ENCODE results near the gene CDC42EP4.
"Not testable (repeated sequence)": the region's sequence is repeated elsewhere in the genome, so short reads cannot be mapped to it uniquely, and the experiment has no call there.

The CDC42EP4 gene

DNA sequence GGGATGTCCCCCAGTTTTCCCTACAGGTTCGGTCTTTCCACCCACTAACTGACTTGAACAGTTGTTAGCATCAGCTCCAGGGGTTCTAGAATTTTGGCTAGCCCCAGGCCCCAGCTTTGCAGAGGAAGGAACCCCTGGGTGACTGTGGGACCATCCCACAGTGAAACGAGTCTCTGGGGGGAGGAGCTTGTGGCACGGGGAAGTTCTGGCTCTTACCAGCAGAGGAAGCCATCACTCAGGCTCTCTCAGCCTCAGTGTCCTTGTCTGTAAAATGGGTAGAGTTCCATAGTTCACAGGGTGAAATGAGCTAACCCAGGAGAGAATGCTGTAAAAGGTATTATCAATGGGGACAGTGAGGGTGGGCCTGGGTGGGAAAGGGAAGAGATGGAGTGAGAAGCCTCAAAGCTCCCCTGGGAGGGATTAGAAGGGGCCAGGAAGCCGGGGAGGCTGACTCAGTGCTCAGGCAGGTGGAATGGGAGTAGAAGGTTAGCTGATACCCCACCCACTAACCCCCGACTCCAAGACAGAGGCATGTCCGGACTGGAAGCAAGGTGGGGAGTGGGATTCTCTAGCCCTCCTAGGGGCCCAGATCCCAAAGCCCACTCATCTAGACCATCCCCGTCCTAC, 30.9 kb upstream of the CDC42EP4 start:
- no peak for DNase-seq

DNA sequence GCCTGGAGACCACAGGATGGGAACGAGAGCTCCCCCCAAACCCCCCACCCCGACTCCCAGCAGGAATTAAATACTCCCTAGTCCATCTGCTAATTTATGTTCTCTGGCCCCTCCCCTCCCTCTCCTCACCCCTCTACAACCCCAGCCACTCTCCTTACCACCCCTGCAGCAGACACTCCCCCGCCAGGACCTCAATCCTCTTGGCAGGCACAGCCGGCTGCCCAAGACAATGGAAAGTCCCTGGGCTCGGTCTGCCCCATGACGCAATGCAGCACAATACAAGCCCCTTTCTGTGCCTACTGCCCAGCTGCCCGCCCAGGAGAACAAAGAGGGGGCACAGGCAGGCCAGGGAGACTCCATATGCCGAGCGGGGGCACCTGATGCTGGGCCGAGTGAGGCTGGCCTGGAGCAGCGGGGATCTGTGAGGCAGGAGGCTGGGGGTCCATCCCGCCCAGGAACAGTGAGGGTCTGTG, 30.3 kb upstream of the CDC42EP4 start:
- no peak for DNase-seq

DNA sequence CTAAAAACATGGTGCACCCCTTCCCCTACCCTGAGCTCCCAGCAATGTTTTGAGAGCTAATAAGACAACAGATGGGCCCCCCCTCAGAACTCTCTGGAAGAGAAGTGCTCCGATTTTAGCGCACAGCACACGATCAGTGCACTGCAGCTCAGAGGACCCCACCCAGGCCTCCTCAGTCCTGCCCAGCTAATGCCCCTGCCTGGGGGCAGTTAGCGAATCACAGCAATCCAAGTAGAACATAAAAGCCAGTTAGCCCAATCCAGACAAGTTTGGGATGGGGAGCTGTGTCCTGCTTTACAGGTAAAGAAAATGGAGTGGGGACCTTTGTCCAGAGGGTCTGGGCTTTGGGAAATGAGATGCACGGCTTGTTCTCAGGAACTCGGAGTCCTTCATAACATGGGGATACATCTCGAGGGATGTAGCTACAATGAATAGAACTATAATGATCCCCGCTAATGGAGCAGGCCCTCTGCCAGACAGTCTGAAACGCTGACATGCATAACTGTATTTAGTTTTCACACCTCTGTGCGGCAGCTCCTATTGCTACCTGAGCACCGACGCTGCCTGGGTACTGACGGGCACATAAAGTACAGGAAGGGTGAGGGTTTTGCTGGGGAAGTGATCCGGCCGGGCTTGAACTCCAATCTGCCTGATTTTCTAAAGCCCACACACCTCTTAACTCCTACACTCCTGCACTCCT, 29.7 kb upstream of the CDC42EP4 start:
- DNase-seq = no peak

DNA sequence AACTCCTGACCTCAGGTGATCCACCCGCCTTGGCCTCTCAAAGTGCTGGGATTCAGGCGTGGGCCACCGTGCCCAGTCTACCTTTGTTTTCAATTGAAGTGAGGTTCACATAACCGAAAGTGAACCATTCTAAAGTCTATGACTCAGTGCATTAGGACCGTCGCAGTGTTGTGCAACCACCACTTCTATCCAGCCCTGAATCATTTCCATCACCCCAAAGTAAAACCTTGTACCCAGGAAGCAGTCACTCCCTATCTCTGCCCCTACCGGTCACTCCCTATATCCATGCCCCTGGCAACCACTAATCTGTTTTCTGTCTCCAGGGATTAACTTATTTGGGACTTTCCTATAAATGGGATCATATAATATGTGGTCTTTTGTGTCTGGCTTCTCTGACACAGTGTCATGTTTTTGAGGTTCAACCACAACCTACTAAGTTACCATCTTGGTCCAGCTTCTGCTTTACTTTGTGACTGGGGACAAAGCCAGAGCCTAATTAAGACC, 28.3 kb upstream of the CDC42EP4 start:
- no peak for DNase-seq

DNA sequence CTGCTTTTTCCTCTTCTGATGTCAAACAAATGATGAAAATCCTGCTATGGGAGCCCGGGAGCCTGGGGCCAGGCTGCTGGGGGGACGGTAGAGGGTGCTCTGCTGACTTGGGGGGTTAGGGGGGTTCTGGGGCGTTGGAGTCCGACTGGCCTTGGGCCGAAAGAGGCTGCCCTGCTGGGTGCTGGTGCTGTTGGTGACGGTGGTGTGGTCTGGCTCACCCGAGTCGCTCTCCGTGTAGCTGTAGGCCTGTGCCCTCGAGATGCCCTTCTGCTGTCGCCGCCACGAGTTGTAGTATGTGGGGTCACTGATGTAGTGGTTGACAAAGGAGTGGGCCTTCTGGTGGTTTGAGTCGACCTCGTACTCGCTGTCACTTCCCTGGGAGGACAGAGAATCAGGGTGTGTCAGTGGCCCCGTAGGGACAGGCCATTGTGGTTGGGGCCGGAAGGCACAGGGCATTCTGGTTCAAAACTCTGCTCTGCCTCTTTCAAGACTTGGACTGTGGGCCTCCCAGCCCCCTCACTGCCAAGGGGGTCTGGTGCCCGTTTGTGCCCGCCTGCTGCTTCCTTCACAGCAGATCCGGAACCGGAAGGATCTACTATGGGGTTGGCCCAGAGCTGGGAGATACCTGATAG, 26.9 kb upstream of the CDC42EP4 start:
- DNase-seq = no peak

- no peak for DNase-seq
These were observed 26.3 kb upstream of the CDC42EP4 start for GRCh38 chr17:73338050-73338521.

DNA sequence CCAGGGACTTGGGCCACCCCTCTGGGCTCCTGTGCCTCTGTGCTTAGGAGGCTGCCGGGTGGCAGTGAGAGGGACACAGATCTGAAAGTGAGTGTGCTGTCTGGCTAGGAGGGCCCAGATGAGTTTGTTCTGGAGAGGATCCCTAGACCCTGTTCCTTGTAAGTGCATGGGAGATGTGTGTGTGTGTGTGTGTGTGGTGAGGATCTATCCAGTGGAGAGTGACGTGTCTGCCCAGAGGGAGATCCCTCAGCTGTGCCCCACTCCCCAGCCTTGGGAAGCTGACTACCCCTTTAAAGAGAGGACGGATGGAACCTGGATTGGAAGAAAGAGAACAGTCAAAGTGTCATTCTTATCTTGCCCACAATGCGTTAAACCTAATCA, 25.5 kb upstream of the CDC42EP4 start:
- DNase-seq = no peak

DNA sequence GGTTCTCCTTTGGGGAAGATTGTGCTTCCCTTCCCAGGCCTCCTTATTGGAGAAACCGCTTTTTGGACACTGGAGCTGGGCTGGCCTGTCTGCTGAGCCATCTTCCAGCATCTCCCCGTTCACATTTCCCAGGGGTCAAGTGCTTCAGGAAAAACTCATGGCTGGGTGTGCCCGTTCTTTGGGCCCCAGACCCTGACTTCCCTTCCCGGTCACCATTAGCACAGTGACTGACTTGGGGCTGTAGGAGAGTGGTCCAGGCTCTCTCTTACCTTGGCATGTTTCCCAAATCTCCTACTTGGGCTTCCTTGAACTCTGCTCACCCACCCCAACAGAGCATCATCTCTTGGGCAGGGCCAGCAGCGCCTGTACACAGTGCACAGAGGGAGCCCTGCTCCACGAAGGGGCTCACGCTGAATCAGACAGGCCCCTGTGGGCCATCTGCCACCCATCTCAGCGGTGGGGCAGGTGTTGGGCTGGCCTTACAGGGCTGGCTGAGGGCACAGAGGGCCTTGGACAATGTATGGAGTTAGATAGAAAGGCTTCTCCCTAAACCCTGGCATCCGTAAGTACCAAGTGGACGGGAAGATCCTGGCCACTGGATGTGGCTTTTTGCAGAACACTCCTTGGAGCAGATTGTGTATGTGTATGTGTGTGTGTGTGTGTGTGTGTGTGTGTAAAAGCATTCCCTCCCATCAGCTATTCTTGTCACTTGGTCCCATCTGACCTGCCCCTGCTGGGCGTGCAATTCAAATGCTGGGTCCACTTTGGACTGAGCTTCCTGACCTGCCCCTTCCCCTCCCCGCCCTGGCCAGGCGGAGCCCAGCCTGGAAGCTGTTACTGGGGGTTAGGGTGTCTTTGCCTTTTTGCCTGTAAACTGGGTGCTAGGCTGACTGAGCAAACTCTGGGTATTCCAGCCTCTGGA, 24.9 kb upstream of the CDC42EP4 start:
- DNase-seq = no peak

DNA sequence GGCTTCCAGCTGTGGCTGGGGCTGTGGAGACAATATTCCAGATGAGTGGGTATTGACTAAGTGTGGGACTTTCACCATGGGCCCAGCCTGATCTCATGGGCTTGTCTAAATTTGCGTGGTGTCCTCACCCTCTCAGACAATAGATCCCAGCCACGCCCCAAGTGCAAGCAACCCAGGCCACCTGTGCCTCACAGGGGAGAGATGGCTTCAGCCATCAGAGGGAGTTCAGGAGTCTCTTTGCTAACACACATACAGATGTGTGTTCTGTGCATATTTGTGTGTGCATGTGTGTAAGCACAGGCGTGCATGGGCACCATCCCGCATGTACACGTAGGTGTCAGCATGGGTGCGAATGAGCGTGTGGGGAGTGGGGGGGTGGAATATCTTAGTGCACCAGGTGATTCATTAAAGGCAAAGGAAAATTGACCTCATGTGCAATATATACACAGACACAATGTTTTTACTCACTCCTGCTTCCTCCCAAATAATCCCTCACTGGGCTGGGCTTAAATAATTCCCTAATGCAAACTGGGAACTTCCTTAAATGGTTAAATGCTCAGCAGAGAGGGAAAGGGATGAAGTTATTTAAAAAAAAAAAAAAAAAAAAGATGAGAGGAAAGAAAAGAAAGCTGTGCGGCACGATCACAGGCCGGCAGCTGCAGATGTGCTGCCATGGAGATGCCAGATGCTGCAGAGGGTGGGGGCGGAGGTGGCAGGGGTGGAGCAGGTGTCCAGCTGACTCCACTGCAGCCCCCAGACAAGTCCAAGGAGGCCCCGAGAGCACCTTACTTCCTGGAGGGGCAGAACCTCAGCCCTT, 24.0 kb upstream of the CDC42EP4 start:
- DNase-seq = no peak

- DNase-seq = no peak
These were observed 23.1 kb upstream of the CDC42EP4 start for GRCh38 chr17:73334771-73335513.

GRCh38 chr17:73333445-73333844, 21.6 kb upstream of the CDC42EP4 start:
- not testable (repeated sequence) for DNase-seq

DNA sequence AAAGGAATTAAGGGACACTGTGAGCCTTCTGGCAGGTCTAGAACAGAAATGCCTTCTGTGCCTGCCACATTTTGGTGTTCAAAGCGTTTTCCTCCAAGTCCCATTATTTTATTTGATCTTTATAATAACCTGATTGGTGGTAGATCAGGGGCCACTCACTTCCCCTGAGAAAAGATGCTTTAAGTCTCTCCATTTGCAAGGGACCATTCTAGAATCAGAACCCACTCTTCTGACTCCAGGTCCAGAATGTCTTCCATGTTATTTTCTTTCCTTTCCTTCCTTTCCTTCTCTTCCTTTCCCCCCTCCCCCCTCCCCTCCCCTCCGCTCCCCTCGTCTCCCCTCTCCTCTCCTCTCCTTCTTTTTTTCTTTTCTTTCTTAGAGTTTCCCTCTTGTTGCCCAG, 19.3 kb upstream of the CDC42EP4 start:
- DNase-seq = no peak

- no peak for DNase-seq
These were observed 15.9 kb upstream of the CDC42EP4 start for GRCh38 chr17:73327676-73328075.

GRCh38 chr17:73325527-73325842, 13.7 kb upstream of the CDC42EP4 start:
- DNase-seq = no peak

DNA sequence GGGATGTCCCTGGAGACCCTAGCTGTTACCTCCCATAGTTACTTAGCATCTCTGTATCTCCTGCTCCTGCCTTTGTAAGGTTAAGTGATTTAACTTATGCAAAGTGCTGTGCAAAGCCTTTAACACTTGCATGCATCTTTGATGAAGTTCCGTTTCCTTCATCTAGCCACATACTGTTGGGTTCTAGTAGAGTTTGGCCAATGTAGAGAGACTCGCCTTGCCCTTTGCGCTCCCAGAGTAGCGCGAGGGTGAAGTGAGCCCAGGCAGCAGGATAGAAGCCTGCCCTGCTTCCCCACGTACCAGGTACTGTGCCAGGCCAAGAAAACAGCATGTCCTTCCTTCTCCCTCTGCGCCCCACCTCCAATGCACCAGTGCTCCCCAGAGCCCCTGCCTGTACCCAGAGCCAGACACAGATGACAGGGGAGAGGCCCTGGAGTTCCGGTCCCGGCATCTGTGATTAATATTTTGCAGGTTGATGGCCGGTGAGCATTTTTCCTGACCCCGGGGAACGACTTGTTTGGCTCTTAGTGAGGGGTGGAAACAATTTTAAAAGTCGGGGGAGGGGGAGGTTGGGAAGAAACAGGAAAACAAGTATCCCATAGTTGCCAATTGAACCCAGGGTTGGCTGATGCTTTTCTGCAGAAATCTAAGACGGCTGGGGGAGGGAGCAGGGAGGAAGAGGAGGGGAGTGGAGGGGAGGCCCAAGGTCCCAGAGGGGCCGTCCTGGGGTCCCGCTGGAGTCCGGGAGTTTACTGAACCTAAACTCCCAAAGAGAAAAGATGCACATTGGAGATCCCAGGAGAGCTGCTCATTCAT, 13.1 kb upstream of the CDC42EP4 start:
- DNase-seq = no peak

- no peak for DNase-seq
These were observed 12.3 kb upstream of the CDC42EP4 start for GRCh38 chr17:73324160-73324475.

DNA sequence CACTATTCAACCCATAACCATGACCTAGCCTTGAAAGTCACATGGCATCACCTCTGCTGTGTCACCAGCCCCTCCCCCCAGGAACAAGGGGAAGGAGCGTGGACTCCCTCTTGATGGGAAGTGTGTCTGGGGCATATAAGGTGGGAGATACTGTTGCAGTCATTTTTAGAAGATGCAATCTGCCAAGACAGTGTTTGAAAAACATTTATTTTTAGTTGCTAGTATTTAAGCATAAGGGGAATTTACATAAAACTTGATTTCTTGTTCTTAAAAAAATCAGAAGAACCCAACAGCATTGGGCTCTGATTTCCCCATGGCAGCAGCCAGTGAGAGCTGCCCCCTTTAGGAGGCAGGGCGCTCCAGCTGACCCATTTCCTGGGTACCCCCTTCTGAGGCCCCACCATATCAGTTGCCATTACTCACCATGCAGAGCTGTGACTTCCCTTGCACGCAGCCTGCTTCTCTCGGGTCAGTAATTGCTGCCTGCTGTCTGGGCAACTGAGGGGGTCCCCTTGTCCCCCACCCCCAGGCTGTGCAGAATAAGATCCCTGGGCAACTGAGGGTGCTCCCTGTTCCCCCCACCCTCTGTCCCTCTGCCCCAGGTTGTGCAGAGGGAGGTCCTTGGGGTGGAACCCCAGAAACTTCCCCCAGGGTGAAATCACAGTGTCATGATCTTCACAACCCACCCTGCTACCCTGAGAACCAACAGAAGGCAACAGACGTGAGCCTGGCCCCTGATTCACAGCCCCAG, 11.8 kb upstream of the CDC42EP4 start:
- DNase-seq = no peak

DNA sequence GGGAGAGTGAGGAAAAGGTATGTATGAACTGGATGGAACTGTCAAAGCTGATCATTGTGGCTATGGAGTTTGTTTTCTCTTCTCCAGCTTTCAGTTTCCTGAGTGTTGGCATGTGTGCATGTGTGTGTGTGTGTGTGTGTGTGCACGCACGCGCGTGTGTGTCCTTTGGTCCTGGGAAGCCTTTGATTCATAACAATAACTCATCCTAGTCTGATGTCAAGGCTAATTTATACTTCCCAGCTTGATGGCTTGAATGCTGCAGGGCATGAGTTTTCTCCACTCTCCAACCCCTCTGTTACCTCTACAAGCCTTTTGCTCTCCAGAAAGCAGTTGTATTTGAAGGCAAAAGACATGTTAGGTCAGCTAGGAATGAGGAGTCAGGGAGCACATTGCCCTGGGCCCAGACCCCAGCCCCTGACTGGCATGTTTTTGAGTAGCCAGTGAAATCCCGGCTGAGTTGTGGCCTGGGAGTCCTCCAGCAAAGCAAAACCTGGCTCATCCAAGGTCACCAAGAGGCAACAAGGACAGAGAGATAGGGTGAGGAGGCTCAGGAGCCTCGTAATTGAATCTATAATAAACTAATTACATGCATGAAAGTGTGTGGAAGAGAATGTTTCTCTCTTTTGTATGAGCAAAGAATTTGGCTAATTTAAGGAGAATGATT, 8.9 kb upstream of the CDC42EP4 start:
- no peak for DNase-seq

DNA sequence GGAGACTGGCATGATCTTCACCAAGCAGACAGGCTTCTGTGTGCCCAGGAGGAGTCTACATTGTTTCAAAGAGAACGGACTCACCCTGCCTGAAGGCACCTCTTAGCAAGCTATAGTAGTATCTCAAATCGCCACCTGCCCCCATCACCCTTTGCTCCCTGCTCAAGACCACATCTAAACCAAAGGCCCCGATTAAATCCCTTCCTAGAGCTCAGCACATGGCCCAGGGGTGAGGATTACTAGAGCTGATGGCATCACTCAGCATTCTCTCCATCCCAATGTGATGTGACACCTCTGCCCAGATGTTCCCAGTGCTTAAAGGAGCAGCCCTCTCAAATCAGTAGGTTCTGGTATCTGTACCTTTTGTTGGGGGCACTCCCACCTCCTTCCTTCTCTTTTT, 8.0 kb upstream of the CDC42EP4 start:
- no peak for DNase-seq
